ENCODE measurements around the gene RPS8.

- TF ChIP-seq POLR2A (IDR thresholded peaks at IDR 0.05) (no peak), CTCF (IDR thresholded peaks at IDR 0.05) (peak in 2 of 3 donors; percentile 72 to 99)
Observed at GRCh38 chr1:44786138-44786840, 10.9 kb downstream of the RPS8 start.
